T-cell (primary cell): ENCODE measurements around the gene DOK5. TPM values are rescaled to one million over a fixed set of nuclear protein-coding genes. Genes with fewer than 3 reads are reported as not detected.

Experiments
- ATAC-seq, 4 experiments: fragments of 200-7000 bp in 3 of 4; fragments of 150-1000 bp in 1 of 4; cut with Tn5 transposase; replicated peaks in 1 of 4; 1 replicate in 3 of 4; 2 replicates in 1 of 4; pipeline ENCODE4 v1.10.0; 2021; ENCODE audit warnings: moderate library complexity in 3 of 4, mild to moderate bottlenecking in 2 of 4, moderate number of reproducible peaks in 1 of 4
- CTCF ChIA-PET, 2 donors: fragments of 300-600 bp; sonication (Branson Sonifier 250); formaldehyde crosslinking; loops; one replicate each; lab custom pipeline; 2022; ENCODE audit warnings: antibody characterized with exemption in 2 of 2; lab: Charles Lee
- POLR2A ChIA-PET, 2 donors: fragments of 300-600 bp; sonication (Branson Sonifier 250); formaldehyde crosslinking; loops; one replicate each; lab custom pipeline; 2022; ENCODE audit warnings: antibody characterized with exemption in 2 of 2; lab: Charles Lee
- DNase-seq, 35 experiments: peaks; one replicate each; pipeline versions ENCODE4 v3.0.0 to v3.0.0-alpha.2; 2013 to 2023
- H3K27ac ChIP-seq: one replicate; pipeline ENCODE4 v1.5.1; 2013; ENCODE audit warnings: low read length
- H3K27me3 ChIP-seq, 2 experiments: replicated peaks in 1 of 2; 1 replicate in 1 of 2; 2 replicates in 1 of 2; pipeline versions ENCODE4 v1.6.1 to v1.7.0; 2013; ENCODE audit warnings: low read length in 1 of 2, mixed read lengths in 1 of 2; ENCODE audit not compliant: control insufficient read depth in 2 of 2, insufficient read depth in 2 of 2; ENCODE audit errors: extremely low read depth in 1 of 2
- H3K36me3 ChIP-seq, 2 donors: 1 replicate in 1 of 2; 2 replicates in 1 of 2; pipeline versions ENCODE4 v1.6.1 to v1.7.0; 2013; ENCODE audit warnings: low read length in 1 of 2; ENCODE audit not compliant: control insufficient read depth in 2 of 2, insufficient read depth in 1 of 2; ENCODE audit errors: extremely low read depth in 1 of 2
- H3K4me1 ChIP-seq, 2 experiments: 1 replicate in 1 of 2; 2 replicates in 1 of 2; pipeline versions ENCODE4 v1.6.1 to v1.7.0; 2013; ENCODE audit warnings: low read length in 2 of 2, mixed read lengths in 1 of 2; ENCODE audit not compliant: insufficient read depth in 2 of 2, control insufficient read depth in 1 of 2; ENCODE audit errors: extremely low read depth in 1 of 2
- H3K4me3 ChIP-seq, 2 donors: 1 replicate in 1 of 2; 2 replicates in 1 of 2; pipeline versions ENCODE4 v1.5.1 to v1.7.0; 2013; ENCODE audit warnings: mild to moderate bottlenecking in 2 of 2, low read length in 1 of 2, moderate library complexity in 1 of 2; ENCODE audit not compliant: control insufficient read depth in 1 of 2; ENCODE audit errors: extremely low read depth in 1 of 2
- H3K9me3 ChIP-seq: 2 replicates; pipeline ENCODE4 v1.7.0; 2013
- H3K27ac Mint-ChIP-seq, 2 donors: one replicate each; pipeline ENCODE4 v1.8.0; 2020 to 2021; ENCODE audit warnings: mild to moderate bottlenecking in 2 of 2, mixed read lengths in 2 of 2
- H3K27me3 Mint-ChIP-seq, 2 donors: one replicate each; pipeline ENCODE4 v1.8.0; 2021 to 2022; ENCODE audit warnings: mixed read lengths in 2 of 2
- H3K36me3 Mint-ChIP-seq: one replicate; pipeline ENCODE4 v1.8.0; 2021; ENCODE audit warnings: mixed read lengths
- H3K4me1 Mint-ChIP-seq, 3 donors: one replicate each; pipeline ENCODE4 v1.8.0; 2020 to 2022; ENCODE audit warnings: mixed read lengths in 3 of 3, mild to moderate bottlenecking in 1 of 3
- H3K4me3 Mint-ChIP-seq, 3 donors: one replicate each; pipeline ENCODE4 v1.8.0; 2020 to 2022; ENCODE audit warnings: mild to moderate bottlenecking in 3 of 3, mixed read lengths in 3 of 3, moderate library complexity in 3 of 3
- H3K9me3 Mint-ChIP-seq, 3 donors: one replicate each; pipeline ENCODE4 v1.8.0; 2020 to 2022; ENCODE audit warnings: mixed read lengths in 3 of 3
- WGBS: methylation state at CpG from one replicate; pipeline ENCODE4 v1.1.5; 2013; ENCODE audit warnings: missing lambda C conversion rate; ENCODE audit not compliant: insufficient coverage; 5-methylcytosine and 5-hydroxymethylcytosine counted together
- total RNA-seq, 35 experiments: library from RNA in 6 of 35; stranded (reverse) in 6 of 35; fragments of 120-200 nt in 1 of 35; gene quantifications; one replicate each; pipeline versions ENCODE4 v1.2.1 to v1.2.4 and lab custom pipeline; 2013 to 2026

Gene DOK5
- total RNA-seq, 5 donors from 2014 or later (not counting 1 experiment from before 2014, with no cell fraction given) = not detected

- H3K4me1 Mint-ChIP-seq = no peaks in the 10 kb centered on the region
- Histone ChIP-seq H3K4me1 (no peaks in the 10 kb centered on the region), H3K27ac (no peak overlapping the region), H3K27me3 (no peaks in the 10 kb centered on the region), H3K36me3 (no peaks in the 10 kb centered on the region), H3K9me3 (no peaks in the 10 kb centered on the region), H3K4me3 (no peak overlapping the region)
- WGBS = 56% methylated on average over 3 of the region's 13 CpGs
- DNase-seq = no peak
- no peak overlapping the region for H3K4me3 Mint-ChIP-seq
- H3K27ac Mint-ChIP-seq = no peak overlapping the region
- no peaks in the 10 kb centered on the region for H3K36me3 Mint-ChIP-seq
- H3K9me3 Mint-ChIP-seq = no peaks in the 10 kb centered on the region
- CTCF ChIA-PET = interaction anchor here in 1 of 2 donors (0.6 kb wide), 1 partner anchor 11 kb away, joined by 7 read pairs; no protein-coding TSS in a partner anchor
- POLR2A ChIA-PET = no interaction called here
- no peak for ATAC-seq
- peaks cover 9 to 16% of the 10 kb centered on the region in 2 donors for H3K27me3 Mint-ChIP-seq
These were observed 158.3 kb downstream of the DOK5 start for GRCh38 chr20:54633374-54634355.

- no peaks in the 10 kb centered on the region for H3K9me3 Mint-ChIP-seq
- WGBS = no CpG with 5 or more reads among the region's 5 CpGs
These were observed 161.2 kb downstream of the DOK5 start for GRCh38 chr20:54636575-54636974.

DNA sequence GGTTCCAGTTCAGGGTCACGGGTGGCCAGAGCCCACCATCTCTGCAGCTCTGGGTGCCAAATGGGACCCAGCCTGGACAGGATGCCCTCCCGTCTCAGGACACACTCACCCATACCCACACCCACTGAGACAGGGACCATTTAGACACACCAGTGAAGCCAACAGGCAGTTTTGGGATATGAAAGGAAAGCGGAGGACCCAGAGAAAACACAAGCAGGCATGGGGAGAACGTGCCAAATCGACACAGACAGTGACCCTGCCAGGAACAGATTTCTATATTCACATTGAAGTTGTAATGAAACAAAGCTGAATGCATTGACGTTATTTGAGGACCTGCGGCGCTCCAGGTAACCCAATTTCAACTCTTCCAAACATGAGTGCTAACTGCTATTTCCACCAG, 164.5 kb downstream of the DOK5 start:
- Mint-ChIP-seq H3K4me1 (no peaks in the 10 kb centered on the region), H3K4me3 (no peak overlapping the region), H3K27me3 (peaks cover 10% of the 10 kb centered on the region in 2 donors), H3K9me3 (no peaks in the 10 kb centered on the region), H3K27ac (no peak overlapping the region), H3K36me3 (no peaks in the 10 kb centered on the region)
- POLR2A ChIA-PET = no interaction called here
- DNase-seq (no peak), ATAC-seq (no peak)
- no peaks in the 10 kb centered on the region for H3K4me1 ChIP-seq
- CTCF ChIA-PET = interaction anchor here in 1 of 2 donors (0.6 kb wide), 1 partner anchor 41 kb away, joined by 4 read pairs; no protein-coding TSS in a partner anchor
- no peaks in the 10 kb centered on the region for H3K9me3 ChIP-seq
- 75% methylated on average over 4 of the region's 8 CpGs for WGBS
- H3K27ac ChIP-seq = no peak overlapping the region
- H3K27me3 ChIP-seq = no peaks in the 10 kb centered on the region
- no peak overlapping the region for H3K4me3 ChIP-seq
- no peaks in the 10 kb centered on the region for H3K36me3 ChIP-seq

More at GRCh38 chr20:54636575-54636974, 161.2 kb downstream of the DOK5 start:
- ATAC-seq (no peak), DNase-seq (no peak)
- Histone ChIP-seq H3K27ac (no peak overlapping the region), H3K9me3 (no peaks in the 10 kb centered on the region), H3K36me3 (no peaks in the 10 kb centered on the region), H3K4me3 (no peak overlapping the region), H3K27me3 (no peaks in the 10 kb centered on the region), H3K4me1 (no peaks in the 10 kb centered on the region)
- H3K4me1 Mint-ChIP-seq = no peaks in the 10 kb centered on the region
- POLR2A ChIA-PET = no interaction called here
- CTCF ChIA-PET = no interaction called here
- H3K27me3 Mint-ChIP-seq = peaks cover 16% of the 10 kb centered on the region in 2 donors
- no peak overlapping the region for H3K27ac Mint-ChIP-seq
- no peak overlapping the region for H3K4me3 Mint-ChIP-seq
- H3K36me3 Mint-ChIP-seq = no peaks in the 10 kb centered on the region

GRCh38 chr20:54640800-54641199, 165.4 kb downstream of the DOK5 start:
- Histone ChIP-seq H3K4me1 (no peaks in the 10 kb centered on the region), H3K9me3 (no peaks in the 10 kb centered on the region), H3K27me3 (no peaks in the 10 kb centered on the region), H3K36me3 (no peaks in the 10 kb centered on the region), H3K4me3 (no peak overlapping the region), H3K27ac (no peak overlapping the region)
- no CpG with 5 or more reads among the region's 2 CpGs for WGBS
- ChIA-PET CTCF (interaction anchor here in 1 of 2 donors (0.5 kb wide), 1 partner anchor 19 kb away, joined by 3 read pairs; no protein-coding TSS in a partner anchor), POLR2A (no interaction called here)
- Mint-ChIP-seq H3K4me1 (no peaks in the 10 kb centered on the region), H3K36me3 (no peaks in the 10 kb centered on the region), H3K27ac (no peak overlapping the region), H3K9me3 (no peaks in the 10 kb centered on the region), H3K27me3 (peaks cover 10% of the 10 kb centered on the region in 2 donors), H3K4me3 (no peak overlapping the region)
- no peak for ATAC-seq
- DNase-seq = no peak

GRCh38 chr20:54642864-54643667, 167.7 kb downstream of the DOK5 start:
- ATAC-seq (no peak), DNase-seq (no peak)
- Histone ChIP-seq H3K9me3 (no peaks in the 10 kb centered on the region), H3K36me3 (no peaks in the 10 kb centered on the region), H3K4me1 (no peaks in the 10 kb centered on the region), H3K27me3 (no peaks in the 10 kb centered on the region), H3K27ac (no peak overlapping the region), H3K4me3 (no peak overlapping the region)
- ChIA-PET CTCF (interaction anchor here in 1 of 2 donors (0.7 kb wide), 1 partner anchor 42 kb away, joined by 3 read pairs; no protein-coding TSS in a partner anchor), POLR2A (no interaction called here)
- Mint-ChIP-seq H3K4me1 (no peaks in the 10 kb centered on the region), H3K36me3 (no peaks in the 10 kb centered on the region), H3K4me3 (no peak overlapping the region), H3K9me3 (no peaks in the 10 kb centered on the region), H3K27ac (no peak overlapping the region), H3K27me3 (peaks cover 6 to 10% of the 10 kb centered on the region in 2 donors)
- 87% methylated on average over 11 of the region's 18 CpGs for WGBS

DNA sequence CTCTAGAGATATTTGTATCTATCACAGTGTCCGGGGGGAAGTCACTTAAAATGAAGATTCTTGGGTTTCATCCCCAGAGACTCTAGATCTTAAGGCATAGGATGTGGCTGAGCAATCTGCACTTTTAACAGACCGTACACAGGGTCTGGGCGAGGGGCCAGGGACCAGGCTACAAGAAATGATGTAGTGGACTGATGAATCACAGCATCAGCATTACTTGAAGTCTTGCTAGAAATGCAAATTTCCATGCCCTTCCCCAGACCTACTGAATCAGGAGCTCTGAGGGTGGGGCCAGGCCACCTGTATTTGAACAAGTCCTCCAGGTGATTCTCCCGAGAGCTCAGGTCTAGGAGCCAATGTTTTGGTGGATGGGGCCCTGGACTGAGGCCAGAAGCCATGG, 168.4 kb downstream of the DOK5 start:
- Mint-ChIP-seq H3K27ac (no peak overlapping the region), H3K9me3 (no peaks in the 10 kb centered on the region), H3K27me3 (peaks cover 6 to 7% of the 10 kb centered on the region in 2 donors), H3K36me3 (no peaks in the 10 kb centered on the region), H3K4me3 (no peak overlapping the region), H3K4me1 (no peaks in the 10 kb centered on the region)
- no peak for DNase-seq
- H3K4me3 ChIP-seq = no peak overlapping the region
- H3K4me1 ChIP-seq = no peaks in the 10 kb centered on the region
- no peaks in the 10 kb centered on the region for H3K27me3 ChIP-seq
- H3K27ac ChIP-seq = no peak overlapping the region
- 88% methylated on average over 3 of the region's 4 CpGs for WGBS
- POLR2A ChIA-PET = no interaction called here
- CTCF ChIA-PET = no interaction called here
- no peak for ATAC-seq
- no peaks in the 10 kb centered on the region for H3K9me3 ChIP-seq
- H3K36me3 ChIP-seq = no peaks in the 10 kb centered on the region
